ENCODE results near the gene TRAPPC4.

Gene TRAPPC4

GRCh38 chr11:119051440-119052162 is 33.0 kb downstream of the TRAPPC4 start:
- ATAC-seq (ENCODE audit: insufficient read depth, low read depth) (no peak), DNase-seq (no peak)
- peaks cover 33% of the 10 kb centered on the region for H3K79me2 ChIP-seq (ENCODE audit: insufficient read depth, low read length)
- H4K20me1 ChIP-seq (ENCODE audit: insufficient read depth, low read length), result peaks cover 26% of the 10 kb centered on the region; the same call in 1 of the 2 replicates
- TF ChIP-seq CTCF (IDR thresholded peaks at IDR 0.05; ENCODE audit: borderline replicate concordance, extremely low read depth, low read length, poor library complexity, severe bottlenecking), result no peak
- TF ChIP-seq EZH2 (IDR thresholded peaks at IDR 0.05; ENCODE audit: borderline replicate concordance, low read depth, low read length, severe bottlenecking), result no peak
- no peak overlapping the region for H3K4me3 ChIP-seq (ENCODE audit: low read depth in 1 of 2, low read length in 2 of 2)
- peaks cover 89% of the 10 kb centered on the region for H3K36me3 ChIP-seq (ENCODE audit: insufficient read depth, low read length)
- no peak overlapping the region for H3K9ac ChIP-seq (ENCODE audit: low read depth, low read length)
- no peaks in the 10 kb centered on the region for H3K27me3 ChIP-seq (ENCODE audit: insufficient read depth, low read length, poor library complexity)
- peaks cover 18% of the 10 kb centered on the region for H3K4me1 ChIP-seq (ENCODE audit: insufficient read depth, low read length)
- H3K4me2 ChIP-seq (ENCODE audit: insufficient read depth, low read length), result no peak overlapping the region
- H3K9me3 ChIP-seq (ENCODE audit: insufficient read depth, low read length, severe bottlenecking), result no peaks in the 10 kb centered on the region
- H2AFZ ChIP-seq (ENCODE audit: low read depth, low read length), result no peak overlapping the region
- no peak overlapping the region for H3K27ac ChIP-seq (ENCODE audit: low read length)

- peaks cover 26% of the 10 kb centered on the region; the same call in 1 of the 2 replicates for H4K20me1 ChIP-seq (ENCODE audit: insufficient read depth, low read length)
Measured at GRCh38 chr11:119052163-119052814, 33.7 kb downstream of the TRAPPC4 start.

GRCh38 chr11:119054418-119054817 is 35.9 kb downstream of the TRAPPC4 start:
- Histone ChIP-seq H3K27ac (ENCODE audit: low read length) (no peak overlapping the region), H3K9ac (ENCODE audit: low read depth, low read length) (no peak overlapping the region), H3K4me3 (ENCODE audit: low read depth in 1 of 2, low read length in 2 of 2) (no peak overlapping the region), H4K20me1 (ENCODE audit: insufficient read depth, low read length) (peaks cover 26% of the 10 kb centered on the region; the same call in 1 of the 2 replicates), H3K79me2 (ENCODE audit: insufficient read depth, low read length) (peaks cover 47% of the 10 kb centered on the region), H3K4me1 (ENCODE audit: insufficient read depth, low read length) (peaks cover 28% of the 10 kb centered on the region), H3K36me3 (ENCODE audit: insufficient read depth, low read length) (peaks cover 63% of the 10 kb centered on the region), H2AFZ (ENCODE audit: low read depth, low read length) (no peak overlapping the region), H3K4me2 (ENCODE audit: insufficient read depth, low read length) (peak overlapping the region; percentile 93; the same call in 1 of the 2 replicates), H3K9me3 (ENCODE audit: insufficient read depth, low read length, severe bottlenecking) (no peaks in the 10 kb centered on the region), H3K27me3 (ENCODE audit: insufficient read depth, low read length, poor library complexity) (no peaks in the 10 kb centered on the region)
- no peak for DNase-seq
- no peak for ATAC-seq (ENCODE audit: insufficient read depth, low read depth)
- no peak for TF ChIP-seq EZH2 (IDR thresholded peaks at IDR 0.05; ENCODE audit: borderline replicate concordance, low read depth, low read length, severe bottlenecking)
- no peak for TF ChIP-seq CTCF (IDR thresholded peaks at IDR 0.05; ENCODE audit: borderline replicate concordance, extremely low read depth, low read length, poor library complexity, severe bottlenecking)

More at GRCh38 chr11:119052163-119052814, 33.7 kb downstream of the TRAPPC4 start:
- Histone ChIP-seq H3K79me2 (ENCODE audit: insufficient read depth, low read length) (peaks cover 36% of the 10 kb centered on the region), H3K4me3 (ENCODE audit: low read depth in 1 of 2, low read length in 2 of 2) (no peak overlapping the region), H3K9ac (ENCODE audit: low read depth, low read length) (no peak overlapping the region), H2AFZ (ENCODE audit: low read depth, low read length) (no peak overlapping the region), H3K4me2 (ENCODE audit: insufficient read depth, low read length) (no peak overlapping the region), H3K27ac (ENCODE audit: low read length) (no peak overlapping the region), H3K27me3 (ENCODE audit: insufficient read depth, low read length, poor library complexity) (no peaks in the 10 kb centered on the region), H3K9me3 (ENCODE audit: insufficient read depth, low read length, severe bottlenecking) (no peaks in the 10 kb centered on the region), H3K36me3 (ENCODE audit: insufficient read depth, low read length) (peaks cover 84% of the 10 kb centered on the region), H3K4me1 (ENCODE audit: insufficient read depth, low read length) (peaks cover 18% of the 10 kb centered on the region)
- no peak for DNase-seq
- TF ChIP-seq EZH2 (IDR thresholded peaks at IDR 0.05; ENCODE audit: borderline replicate concordance, low read depth, low read length, severe bottlenecking) (no peak), CTCF (IDR thresholded peaks at IDR 0.05; ENCODE audit: borderline replicate concordance, extremely low read depth, low read length, poor library complexity, severe bottlenecking) (no peak)
- ATAC-seq (ENCODE audit: insufficient read depth, low read depth), result no peak

Data from DND-41 (cell line).